Renal pelvis (tissue), 4 donors: ENCODE measurements around the gene TOR1B. TPM values are rescaled to one million over a fixed set of nuclear protein-coding genes. Genes with fewer than 3 reads are reported as not detected.

Source experiments
- DNase-seq: peaks from one replicate; pipeline ENCODE4 v3.0.0-alpha.2; 2013
- polyA plus RNA-seq, 3 donors: library from polyadenylated mRNA; unstranded; fragments of 120-200 nt; gene quantifications; one replicate each; pipeline ENCODE4 v1.2.1, GENCODE V29; 2013; ENCODE audit not compliant: insufficient read length in 3 of 3

The TOR1B gene
- polyA plus RNA-seq, 3 donors, result 21.1 to 23.4 (median 21.6) TPM

DNA sequence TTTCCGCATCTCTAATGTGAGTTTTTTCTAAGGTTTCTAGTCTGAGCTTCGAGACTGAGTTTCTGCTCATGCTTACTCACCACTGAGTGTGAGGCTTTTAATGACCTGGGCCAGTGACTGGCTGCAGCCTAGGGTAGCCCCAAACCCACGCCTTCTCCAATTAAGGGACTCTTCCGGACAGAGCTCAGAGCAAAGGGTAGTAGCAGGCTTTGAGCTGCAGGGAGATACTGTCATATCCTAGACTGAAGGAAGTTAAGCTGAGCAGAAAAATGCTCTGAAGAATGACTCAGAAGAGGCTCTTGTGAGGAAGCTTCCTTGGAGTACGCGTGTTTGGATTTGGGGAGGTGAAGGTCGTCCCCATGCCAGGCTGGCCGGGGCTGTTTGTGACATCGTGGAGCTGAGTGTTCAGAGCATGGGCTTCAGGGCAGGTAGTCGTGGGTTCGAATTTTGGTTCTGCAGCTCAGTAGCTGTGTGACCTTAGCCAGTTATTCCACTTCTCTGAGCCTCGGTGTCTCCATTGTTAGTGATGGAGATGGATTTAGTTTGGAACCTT lies 35.8 kb downstream of the TOR1B start:
- no peak for DNase-seq

DNA sequence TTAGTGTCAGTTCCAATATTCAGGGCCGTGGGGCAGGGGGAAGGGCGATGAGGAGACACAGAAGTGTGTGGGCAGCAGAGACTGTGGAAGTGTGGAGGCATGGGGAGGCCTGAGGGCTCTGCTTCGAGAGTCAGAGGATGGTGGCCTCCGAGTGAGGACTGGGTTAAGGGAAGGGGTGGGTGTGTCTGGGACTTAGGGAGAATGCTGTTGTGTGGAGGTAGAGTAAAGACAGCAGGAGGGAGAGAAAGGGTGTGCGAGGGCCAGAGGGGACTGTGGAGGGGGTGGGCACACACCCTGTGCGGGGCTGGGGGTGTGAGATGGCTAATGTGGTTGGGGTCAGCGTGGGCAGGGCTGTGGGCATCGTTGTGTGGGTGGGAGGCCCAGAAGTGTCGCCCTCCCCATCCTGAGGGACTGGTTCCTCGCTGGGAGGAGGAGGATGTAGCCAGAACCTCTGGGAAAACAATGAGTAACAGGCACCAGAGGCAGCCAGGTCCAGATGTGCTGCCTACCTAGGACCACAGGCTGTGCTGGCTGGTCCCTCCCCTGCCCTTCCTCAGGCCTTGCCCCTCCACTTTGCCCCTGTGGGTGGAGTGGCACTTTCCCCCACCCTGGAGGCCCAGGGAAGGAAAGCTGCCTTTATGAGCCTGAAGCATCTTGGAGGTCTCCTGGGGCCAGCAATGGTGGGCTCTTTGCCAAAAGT lies 36.5 kb downstream of the TOR1B start:
- no peak for DNase-seq

DNA sequence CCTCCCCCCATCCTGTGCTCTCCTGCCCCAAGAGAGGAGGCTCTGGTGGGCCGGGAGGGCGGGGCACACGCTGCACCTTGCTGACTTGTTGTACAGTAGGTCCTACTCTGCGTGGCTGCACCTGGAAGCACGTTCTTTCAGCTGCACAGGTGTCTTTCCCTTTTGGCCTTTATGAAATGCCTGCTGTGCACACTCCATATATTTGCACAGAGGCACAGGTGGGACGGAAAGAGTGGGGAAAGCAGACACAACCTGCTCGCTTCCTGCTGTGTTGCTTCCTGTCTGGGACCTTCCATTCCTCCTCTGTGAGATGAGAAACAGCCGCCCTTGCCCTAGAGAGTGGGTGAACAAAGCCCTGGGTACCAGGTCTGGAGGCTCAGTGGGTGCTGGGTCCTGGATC lies 37.0 kb downstream of the TOR1B start:
- no peak for DNase-seq

DNA sequence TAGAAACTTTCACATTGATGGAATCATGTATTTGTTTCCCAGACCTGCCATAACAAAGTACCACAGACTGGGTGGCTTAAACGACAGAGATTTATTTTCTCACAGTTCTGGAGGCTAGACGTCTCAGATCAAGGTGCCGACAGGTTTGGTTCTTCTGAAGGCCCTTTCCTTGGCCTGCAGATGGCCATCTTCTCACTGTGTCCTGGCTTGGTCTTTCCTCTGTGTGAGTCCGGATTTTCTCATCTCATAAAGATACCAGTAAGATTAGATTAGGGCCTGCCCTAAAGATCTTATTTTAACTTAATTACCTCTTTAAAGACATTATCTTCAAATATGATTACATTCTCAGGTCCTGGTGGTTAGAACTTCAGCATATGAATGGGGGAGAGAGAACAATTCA lies 38.1 kb downstream of the TOR1B start:
- DNase-seq, result no peak

DNA sequence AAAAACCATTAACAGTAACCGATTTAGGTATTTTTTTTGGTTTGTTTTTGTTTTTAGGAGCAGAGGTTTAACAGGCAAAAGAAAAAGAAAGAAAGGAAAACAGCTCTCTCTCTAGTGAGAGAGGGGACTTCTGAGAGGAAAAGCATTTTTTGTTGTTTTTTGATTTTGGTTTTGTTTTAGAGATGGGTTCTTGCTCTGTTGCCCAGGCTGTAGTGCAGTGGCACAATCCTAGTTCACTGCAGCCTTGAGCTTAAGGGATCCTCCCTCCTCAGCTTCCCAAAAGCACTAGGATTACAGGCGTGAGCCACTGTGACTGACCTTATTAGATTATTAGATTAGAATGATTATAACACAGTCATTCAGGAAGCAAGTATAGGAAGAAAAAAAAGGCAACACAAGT lies 42.4 kb downstream of the TOR1B start:
- no peak for DNase-seq

DNA sequence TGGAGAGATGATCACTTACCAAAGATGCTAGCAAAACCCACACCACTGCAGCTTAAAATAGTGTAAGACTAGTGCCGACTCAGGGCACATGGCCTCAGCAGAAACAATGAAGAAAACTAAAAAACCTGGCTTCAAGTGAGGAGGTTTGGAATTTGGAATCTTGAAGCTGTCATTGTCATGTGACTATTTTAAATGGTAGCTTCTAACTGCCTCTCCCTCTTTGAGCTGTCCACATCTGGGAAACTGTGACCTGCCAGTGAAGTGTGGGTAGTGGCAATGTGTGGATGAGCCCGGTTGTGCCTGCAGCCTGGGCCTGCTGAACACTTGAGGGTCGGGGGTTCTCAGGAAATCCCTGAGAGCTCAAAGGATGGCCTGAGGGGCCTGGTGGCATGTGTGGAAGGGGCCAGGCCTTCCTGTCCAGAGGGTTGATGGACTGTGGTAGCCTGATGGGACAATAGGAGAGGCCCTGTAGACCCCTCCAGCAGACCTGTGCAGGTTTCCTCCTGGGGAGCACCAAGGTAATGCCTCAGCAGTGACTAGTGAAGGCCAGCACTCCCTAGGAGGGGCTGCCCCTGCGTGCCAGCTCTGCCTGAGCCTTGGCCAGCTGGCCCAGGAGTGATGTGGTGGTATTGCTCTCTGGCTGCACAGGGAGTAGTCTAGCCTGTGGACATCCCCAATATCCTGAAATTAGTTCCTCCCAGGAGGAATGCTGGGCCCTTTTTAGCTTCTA lies 45.9 kb downstream of the TOR1B start:
- no peak for DNase-seq

DNA sequence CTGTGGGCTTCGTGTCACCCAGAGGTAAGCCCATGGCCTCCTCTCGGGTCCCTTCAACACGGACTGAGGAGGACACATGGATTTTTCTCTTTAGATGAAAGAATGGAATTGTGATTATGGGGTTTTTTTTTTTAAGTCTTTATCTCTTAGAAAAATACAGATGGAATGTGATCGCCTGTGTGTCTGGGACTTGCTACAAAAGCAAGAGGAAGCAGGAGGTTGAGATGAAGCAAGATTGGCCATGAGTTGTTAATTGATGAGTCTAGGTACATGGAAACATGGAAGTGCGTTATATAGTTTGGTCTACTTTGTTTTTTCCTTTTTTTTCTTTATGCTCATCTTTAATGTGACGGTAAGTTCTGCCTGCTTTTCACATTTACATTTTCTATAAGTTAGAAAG lies 46.9 kb downstream of the TOR1B start:
- no peak for DNase-seq

DNA sequence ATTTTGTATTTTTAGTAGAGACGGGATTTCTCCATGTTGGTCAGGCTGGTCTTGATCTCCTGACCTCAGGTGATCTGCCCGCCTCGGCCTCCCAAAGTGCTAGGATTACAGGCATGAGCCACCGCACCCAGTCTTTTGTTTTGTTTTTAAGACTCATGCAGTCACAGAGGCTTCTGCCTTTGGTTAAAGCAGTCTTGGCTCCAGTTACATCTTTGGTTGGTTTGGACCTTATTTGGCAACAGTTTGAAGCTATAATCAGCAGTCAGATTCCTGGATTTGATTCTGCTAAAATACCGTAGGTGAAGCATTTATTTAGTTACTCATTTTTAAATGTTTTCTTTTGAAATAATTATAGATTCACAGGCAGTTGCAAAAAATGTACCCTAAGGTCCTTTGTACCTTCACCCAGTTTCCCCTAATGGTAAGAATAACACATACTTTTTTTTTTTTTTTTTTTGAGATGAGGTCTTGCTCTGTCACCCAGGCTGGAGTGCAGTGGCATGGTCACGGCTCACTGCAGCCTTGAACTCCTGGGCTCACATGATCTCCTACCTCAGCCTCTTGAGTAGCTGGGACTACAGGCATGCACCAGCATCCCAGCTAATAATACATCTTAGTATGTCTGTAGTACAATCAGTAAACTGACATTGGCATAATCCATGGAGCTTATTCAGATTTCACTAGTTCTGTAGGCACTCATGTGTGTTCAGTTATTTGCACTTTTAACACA lies 48.0 kb downstream of the TOR1B start:
- no peak for DNase-seq

DNA sequence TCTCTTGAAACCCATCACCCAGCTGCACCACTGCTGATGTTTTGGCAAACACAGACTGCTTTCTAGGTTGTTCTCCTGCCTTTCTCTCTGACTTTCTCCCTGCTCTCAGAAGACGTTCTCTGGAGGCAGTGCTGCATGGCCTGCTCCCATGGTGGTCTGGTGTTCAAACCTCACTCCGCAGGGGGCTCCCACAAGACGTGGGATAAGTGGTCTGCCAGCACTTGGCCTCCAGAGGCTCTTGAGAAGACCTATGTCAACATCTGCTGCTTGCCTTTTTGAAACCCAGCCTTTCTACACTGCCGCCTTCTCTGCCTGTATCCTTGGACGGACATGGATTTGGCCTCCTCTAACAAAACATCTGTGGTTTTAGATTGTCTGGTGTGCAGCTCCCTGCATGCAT lies 48.8 kb downstream of the TOR1B start:
- DNase-seq, result no peak

DNA sequence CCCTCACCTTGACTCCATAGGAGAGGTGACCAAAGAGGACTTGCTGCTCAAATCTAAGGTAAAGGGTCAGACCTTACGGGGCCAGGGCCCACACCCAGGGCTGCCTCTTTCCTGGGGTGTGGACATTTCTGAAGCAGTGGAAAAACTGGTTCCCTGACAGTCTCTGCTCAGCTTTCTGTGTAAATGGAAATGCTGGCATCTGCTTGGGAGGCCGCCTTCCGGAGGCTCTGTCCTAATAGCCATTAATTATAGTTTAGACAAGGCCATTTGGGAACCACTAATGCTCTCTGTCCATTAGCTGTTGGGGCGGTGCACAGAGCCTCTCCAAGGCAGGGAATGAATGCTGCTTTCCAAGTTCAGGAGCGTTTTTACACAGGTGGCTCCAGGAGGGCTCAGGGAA lies 49.6 kb downstream of the TOR1B start:
- DNase-seq, result no peak

DNA sequence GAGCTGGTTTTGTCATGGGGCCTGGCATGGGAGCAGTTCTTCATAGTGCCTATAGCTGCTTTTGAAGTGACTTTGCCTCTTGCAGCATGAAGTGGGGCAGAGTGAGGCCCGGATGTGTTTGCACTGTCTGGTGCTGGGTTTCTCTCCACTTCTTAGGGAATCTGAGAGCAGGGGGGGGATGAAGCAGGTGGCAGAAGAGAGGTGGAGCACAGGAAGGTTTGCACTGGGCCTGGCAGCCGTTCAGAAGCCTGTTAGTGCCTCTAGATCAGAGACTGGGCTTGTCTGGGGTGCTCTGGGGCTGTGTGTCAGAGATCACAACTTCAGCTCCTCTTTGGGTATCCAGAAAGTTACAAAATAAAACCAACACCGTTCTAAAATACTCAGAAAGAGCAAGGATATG lies 50.6 kb downstream of the TOR1B start:
- no peak for DNase-seq

DNA sequence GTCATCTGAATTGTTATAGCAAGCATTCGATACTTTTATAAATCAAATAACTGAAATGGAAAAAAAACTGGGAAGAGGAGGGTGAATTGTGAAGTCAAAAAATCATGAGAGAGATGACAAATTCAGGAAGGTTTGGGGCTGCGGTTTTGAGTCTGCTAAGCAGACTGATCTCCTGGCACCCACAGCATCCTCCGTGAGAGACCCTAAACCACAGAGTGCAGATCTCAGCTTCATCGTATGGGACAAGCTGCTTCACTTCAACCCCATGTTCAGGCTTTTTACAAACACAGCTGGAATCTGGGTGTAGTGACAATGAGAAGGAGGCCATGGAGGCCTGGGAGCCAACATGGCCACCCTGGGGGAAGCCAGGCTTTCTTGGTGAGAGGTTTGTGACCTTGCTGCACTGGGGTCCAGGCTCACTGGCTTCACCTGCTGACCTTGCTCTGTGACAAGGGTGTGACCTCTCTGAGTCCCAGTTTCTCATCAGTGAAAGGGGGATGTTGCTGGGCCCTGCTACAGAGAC lies 51.7 kb downstream of the TOR1B start:
- DNase-seq, result no peak

DNA sequence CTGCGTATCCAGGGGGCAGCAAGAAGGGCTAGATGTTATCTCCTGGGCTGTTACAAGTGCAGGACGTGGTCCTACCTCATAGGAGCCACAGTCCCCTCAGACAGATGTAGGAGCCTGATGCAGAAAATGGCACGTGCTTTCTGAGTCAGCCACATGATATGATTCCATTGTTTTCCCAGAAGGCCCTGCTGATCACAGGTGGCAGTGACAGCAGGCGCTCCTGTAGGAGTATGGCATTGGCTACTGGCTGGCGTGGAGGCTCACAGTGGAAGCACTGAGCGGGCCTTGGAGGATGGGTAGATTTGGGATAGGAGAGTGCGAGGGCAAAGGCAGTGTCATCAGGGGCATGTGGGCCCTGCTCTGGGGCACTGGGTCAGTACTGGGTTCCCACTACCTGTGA lies 54.2 kb downstream of the TOR1B start:
- no peak for DNase-seq

DNA sequence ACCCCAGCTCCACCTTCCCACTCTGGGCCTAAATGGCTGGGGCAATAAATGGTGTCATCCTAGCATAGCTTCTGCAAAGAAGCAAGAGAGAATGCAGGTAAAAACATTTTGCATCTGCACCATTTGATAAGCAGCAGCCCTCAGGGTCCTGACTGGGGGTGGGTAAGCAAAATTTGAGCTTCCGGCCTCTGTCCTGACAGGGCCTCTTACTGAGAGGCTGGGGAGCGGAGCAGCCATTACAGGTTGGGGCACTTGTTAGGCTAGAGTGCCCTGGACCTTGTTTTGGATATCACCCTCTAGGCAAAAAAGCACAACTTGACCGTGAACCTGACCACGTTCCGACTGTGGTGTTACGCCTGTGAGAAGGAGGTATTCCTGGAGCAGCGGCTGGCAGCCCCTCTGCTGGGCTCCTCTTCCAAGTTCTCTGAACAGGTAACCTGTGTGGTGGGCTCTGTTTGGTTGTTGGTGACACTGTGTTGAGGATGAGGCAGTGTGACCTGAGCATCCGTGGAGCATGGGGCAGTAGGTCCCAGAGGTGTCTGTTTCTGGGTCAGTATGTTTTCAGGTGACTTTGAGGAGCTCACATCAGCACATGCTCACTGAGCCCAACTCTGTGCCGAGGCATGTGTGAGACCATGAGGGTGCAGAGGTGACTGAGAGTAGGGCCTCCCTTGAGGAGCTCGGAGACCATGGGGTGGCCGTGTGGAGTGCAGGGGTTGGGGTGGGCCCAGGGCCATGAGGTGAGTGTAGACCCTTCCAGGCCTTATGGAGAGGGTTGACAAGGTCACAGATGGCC lies 55.4 kb downstream of the TOR1B start:
- DNase-seq, result no peak

Other genes starting within 250 kb of the TOR1B start
- 1 to 10 TPM in 1 of 3 donors, under 1 TPM in 2; 0.49 to 1.2 (median 0.78) TPM for gene C9orf50, start 182.1 kb upstream of the TOR1B start, polyA plus RNA-seq
- gene NTMT1, start 177.0 kb upstream of the TOR1B start, polyA plus RNA-seq, result 10 to 100 TPM; 33.1 to 39.3 (median 36.0) TPM
- gene ASB6, start 161.0 kb upstream of the TOR1B start, polyA plus RNA-seq, result 10 to 100 TPM; 19.2 to 22.5 (median 20.3) TPM
- gene PRRX2, start 137.5 kb upstream of the TOR1B start, polyA plus RNA-seq, result 1 to 10 TPM in 2 of 3 donors, under 1 TPM in 1; 0.86 to 1.5 (median 1.3) TPM
- gene PTGES, start 50.1 kb upstream of the TOR1B start, polyA plus RNA-seq, result 1 to 10 TPM; 3.3 to 4.3 (median 4.3) TPM
- 10 to 100 TPM; 39.2 to 44.0 (median 40.0) TPM for gene TOR1A, start 21.0 kb downstream of the TOR1B start, polyA plus RNA-seq
- 10 to 100 TPM; 54.8 to 78.6 (median 66.2) TPM for gene C9orf78, start 32.1 kb downstream of the TOR1B start, polyA plus RNA-seq
- 10 to 100 TPM; 22.4 to 27.8 (median 22.6) TPM for gene USP20, start 32.3 kb downstream of the TOR1B start, polyA plus RNA-seq
- gene FNBP1, start 240.0 kb downstream of the TOR1B start, polyA plus RNA-seq, result 10 to 100 TPM; 40.9 to 53.7 (median 47.7) TPM